ENCODE results near the gene NFS1.

GRCh38 chr20:35680452-35681183 is 18.5 kb downstream of the NFS1 start:
- TF ChIP-seq CTCF (IDR thresholded peaks at IDR 0.05) (no peak), TEAD4 (IDR thresholded peaks at IDR 0.05; ENCODE audit: borderline replicate concordance, insufficient read depth) (no peak), YY1 (IDR thresholded peaks at IDR 0.05; ENCODE audit: low read depth) (no peak), USF1 (IDR thresholded peaks at IDR 0.05; ENCODE audit: borderline replicate concordance, low read depth) (no peak), RAD21 (IDR thresholded peaks at IDR 0.05; ENCODE audit: low read length) (no peak), CHD2 (IDR thresholded peaks at IDR 0.05; ENCODE audit: low read length, partially characterized antibody) (no peak), EP300 (IDR thresholded peaks at IDR 0.05; ENCODE audit: borderline replicate concordance in 1 of 2, low read depth in 1 of 2, low read length in 1 of 2) (no peak), RCOR1 (IDR thresholded peaks at IDR 0.05; ENCODE audit: low read length) (no peak), PBX3 (IDR thresholded peaks at IDR 0.05) (no peak), MXI1 (IDR thresholded peaks at IDR 0.05; ENCODE audit: low read depth, low read length) (no peak), FOXM1 (IDR thresholded peaks at IDR 0.05; ENCODE audit: low read depth) (no peak)
- TF ChIP-seq, protein P1, sequence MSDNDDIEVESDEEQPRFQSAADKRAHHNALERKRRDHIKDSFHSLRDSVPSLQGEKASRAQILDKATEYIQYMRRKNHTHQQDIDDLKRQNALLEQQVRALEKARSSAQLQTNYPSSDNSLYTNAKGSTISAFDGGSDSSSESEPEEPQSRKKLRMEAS (IDR thresholded peaks at IDR 0.05; ENCODE audit: low read depth) = no peak
